IPS-NIHi11 (cell line): ENCODE results near the gene ABCG1.
"Not testable (repeated sequence)": the region's sequence is repeated elsewhere in the genome, so short reads cannot be mapped to it uniquely, and the experiment has no call there.

Experiments
- DNase-seq: peaks from one replicate; pipeline ENCODE4 v3.0.0; 2012; ENCODE audit warnings: mixed read lengths, low spot score

ABCG1 gene

DNA sequence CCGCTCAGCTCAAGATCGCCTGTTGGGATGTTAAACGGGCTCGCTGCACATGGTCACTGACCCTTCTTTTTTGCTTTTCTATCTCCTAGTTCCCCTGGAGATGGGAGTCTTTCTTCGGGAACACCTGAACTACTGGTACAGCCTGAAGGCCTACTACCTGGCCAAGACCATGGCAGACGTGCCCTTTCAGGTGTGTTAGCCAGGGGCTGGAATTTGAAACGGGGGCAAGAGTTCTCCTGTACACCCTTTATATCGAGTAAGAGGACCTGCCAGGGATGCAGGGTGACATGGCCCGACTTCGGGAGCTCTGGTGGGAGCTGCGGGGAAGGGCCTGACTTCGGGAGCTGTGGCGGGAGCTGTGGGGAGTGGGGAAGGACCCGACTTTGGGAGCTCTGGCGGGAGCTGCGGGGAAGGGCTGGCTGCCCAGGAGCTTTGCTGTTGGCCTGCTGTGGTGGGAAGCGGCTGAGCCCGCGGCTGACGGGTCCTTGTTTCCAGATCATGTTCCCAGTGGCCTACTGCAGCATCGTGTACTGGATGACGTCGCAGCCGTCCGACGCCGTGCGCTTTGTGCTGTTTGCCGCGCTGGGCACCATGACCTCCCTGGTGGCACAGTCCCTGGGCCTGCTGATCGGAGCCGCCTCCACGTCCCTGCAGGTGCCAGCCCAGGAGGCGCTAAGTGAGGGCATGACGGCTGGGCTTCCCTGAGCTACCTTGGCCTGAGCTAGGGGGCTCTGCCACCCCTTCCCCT is 72.2 kb downstream of the ABCG1 start:
- DNase-seq, result peak; percentile 35

DNA sequence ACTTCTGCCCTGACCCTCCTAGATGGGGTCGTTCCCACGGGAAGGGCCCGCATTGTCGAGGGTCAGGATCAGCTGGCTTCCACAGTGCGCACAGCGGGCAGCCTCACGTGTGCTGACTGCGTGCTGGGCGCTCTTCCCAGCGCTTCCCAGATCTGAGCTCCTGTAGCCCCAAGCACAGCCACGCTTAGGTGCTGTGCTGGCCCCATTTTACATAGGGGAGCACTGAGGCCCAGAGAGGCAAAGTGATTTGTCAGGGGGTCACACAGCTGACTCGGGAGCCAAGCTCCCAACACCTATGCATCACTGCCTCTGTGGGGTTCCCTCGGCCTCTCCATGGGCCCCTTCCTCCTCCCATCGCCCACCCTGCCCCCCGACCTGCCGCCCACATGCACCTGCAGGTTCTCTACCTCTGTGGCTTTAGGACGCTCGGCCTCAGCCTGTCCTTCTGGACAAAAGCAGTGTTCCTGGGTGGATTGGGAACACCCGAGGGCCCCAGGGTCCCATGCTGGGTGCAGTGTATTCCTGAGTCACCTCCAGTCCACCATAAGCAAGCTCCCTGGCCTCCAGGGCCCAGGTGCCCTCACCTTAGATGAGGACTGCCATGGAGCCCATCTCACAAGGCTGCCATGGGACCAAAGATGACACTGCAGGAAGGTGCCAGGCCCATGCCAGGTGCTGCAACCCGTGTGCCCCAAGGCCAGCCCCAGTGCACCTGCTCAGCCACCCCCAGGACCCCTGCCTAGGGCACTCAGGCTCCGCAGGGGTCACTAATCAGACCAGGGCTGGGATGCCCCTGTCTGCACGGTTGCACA is 73.0 kb downstream of the ABCG1 start:
- DNase-seq, result no peak

DNA sequence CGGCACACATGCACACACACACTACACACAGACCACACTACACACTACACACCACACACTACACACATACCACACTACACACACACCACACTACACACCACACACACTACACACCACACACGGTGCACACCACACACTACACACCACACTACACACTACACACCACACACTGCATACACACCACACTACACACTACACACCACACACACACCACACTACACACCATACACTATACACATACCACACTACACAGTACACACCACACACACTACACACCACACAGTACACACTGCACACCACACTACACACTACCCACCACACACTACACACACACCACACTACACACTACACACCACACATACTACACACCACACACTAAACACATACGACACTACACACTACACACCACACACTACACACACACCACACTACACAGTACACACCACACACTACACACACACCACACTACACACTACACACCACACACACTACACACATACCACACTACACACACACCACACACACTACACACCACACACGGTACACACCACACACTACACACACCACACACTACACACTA is 73.7 kb downstream of the ABCG1 start:
- not testable (repeated sequence) for DNase-seq

DNA sequence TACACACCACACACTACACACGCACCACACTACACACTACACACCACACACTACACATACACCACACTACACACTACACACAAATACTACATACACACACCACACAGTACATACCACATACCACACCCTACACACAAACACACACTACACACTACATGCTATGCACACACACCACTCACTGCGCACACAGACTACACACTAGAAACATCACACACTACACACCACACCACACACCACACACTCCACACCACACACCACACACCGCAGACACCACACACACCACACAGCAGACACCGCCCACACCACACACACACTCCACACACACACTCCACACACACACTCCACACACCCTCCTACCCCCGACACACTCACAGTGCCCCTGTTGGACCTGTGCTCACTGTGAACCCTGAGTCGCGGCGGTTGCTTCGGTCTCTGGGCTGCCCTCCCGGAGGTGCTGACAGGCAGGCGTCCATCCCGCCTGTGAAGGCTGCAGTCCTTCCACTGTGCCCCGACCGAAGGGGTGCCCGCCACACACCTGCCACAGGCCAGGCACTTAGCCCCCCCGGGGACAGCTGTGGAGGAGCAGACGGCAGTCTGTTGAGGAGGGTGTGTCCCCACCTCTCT is 74.8 kb downstream of the ABCG1 start:
- no peak for DNase-seq

DNA sequence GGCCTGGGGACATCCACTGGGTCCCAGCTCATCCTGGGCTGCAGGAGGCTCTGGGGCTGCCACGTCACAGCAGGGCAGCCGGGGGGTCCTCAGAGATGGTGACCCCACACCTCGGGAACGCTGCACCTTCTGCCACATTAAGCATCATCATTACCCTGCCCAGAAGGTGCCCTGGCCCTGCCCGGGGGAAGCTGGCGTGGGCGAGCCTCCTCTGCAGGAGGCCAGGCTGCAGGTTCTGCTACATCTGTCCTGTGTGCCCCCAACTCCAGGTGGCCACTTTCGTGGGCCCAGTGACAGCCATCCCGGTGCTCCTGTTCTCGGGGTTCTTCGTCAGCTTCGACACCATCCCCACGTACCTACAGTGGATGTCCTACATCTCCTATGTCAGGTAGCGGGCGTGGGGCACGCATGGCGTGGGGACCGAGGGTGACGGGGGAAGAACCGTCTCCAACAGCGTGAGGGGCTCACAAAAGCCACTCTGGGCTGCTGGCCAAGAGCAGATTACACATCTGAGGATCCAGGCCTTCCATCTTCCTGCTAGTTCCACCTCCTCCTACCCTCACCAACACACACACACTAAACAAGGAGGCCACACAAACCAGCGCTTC is 75.4 kb downstream of the ABCG1 start:
- no peak for DNase-seq

DNA sequence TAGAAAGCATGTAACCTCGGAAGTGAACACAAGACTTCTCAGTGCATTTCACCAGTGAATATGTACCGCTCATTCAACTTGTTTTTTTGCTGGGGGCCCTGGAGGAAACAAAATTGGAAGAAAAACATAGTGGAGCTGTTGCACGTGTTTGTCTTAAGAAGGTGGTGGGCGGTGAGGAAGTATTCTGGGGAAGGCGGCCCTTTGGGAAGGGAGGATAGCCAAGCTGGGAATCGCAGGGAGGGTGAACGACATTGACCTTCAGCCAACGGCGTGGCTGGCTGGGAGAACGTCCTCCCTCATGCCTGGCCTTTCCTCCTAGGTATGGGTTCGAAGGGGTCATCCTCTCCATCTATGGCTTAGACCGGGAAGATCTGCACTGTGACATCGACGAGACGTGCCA is 76.9 kb downstream of the ABCG1 start:
- DNase-seq, result no peak

DNA sequence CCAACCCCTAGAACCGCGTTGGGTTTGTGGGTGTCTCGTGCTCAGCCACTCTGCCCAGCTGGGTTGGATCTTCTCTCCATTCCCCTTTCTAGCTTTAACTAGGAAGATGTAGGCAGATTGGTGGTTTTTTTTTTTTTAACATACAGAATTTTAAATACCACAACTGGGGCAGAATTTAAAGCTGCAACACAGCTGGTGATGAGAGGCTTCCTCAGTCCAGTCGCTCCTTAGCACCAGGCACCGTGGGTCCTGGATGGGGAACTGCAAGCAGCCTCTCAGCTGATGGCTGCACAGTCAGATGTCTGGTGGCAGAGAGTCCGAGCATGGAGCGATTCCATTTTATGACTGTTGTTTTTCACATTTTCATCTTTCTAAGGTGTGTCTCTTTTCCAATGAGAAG is 77.6 kb downstream of the ABCG1 start:
- no peak for DNase-seq

DNA sequence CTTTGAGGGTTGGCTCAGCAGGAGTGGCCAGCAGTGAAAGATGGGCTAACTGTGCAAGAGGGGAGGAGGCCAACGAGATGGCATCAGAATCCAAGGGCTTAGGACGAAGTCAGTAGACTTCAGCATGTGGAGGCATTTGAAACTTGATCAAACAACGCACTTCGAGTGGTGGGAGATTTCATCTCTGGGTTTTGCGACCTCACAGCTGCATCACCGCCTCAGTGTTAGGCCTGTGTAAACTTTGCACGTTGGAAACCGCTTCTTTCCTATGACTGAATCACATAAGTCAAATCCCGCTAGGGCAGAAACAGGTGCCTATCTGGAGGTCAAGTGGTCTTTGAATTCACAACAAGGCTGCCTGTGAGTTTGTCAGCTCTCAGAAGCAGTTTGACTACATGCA is 78.4 kb downstream of the ABCG1 start:
- DNase-seq, result no peak

DNA sequence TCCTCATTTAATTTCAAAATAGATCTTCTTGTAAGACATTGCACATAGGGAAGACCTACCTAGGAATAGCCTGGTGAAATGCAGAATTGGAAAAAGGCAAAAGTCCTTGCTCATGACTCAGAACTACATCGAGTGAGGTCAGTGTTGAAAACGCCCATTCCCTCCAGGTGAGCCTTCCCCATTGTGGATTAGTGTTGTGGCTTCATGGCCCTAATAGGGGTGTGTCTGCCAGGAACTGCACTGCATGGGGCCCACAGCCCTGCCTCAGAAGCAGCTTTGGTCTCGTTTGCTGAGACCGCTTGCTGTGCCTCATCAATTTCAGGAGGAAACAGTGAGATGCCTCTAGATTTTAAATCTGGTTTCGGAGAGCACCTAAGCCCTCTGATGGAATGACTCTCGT is 79.3 kb downstream of the ABCG1 start:
- peak; percentile 73 for DNase-seq

DNA sequence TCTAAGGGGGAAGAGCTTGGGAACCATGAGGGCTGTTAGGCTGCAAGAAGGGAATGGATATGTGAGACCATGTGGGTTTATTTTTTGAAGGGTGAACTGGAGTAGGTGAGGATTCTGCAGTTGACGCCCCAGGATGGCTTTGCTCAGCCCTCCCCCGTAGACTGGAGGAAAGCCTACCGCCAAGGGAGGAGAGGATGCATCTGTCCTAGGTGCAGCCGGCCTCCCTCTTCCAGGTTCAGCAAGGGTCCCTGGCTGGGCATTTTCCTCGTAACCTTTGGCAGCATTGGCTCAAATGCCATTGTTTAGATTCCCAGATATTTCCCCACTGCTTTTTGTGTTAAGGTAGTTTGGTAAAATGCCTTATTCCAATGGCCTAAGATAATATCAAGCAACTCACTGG is 79.7 kb downstream of the ABCG1 start:
- no peak for DNase-seq

DNA sequence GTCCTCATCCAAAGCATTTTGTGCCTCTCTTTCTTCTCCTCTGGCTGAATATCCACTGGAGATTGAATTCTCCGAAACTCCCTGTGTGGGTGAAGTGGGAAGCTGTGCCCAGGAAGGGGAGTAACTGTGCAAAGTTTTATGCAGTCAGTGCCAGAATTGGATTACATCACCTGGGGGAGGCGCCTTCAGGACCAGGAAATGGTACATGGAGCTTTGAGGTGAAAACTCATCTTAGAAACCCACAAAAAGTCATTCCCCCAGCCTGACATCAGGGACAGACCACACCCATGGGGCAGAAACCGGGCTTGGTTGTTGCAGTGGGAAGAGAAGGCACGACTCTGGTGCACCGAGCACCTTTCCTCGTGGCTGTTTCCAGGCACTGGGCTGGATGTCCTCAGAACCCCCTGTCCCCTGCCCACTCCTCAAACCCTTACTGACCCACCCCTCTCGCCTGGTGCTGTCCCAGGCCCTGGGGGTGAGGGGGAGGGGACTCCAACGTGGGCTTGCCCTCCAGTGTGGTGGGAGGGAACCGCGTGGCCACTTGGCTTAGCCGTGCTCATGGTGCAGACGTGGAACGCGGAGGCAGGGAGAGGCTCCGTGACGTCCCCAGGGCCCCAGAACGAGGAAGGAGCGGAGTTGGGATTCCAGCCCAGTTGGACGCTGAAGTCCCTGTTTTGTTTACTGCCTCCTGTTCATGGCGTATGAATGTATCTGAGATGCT is 80.5 kb downstream of the ABCG1 start:
- no peak for DNase-seq

DNA sequence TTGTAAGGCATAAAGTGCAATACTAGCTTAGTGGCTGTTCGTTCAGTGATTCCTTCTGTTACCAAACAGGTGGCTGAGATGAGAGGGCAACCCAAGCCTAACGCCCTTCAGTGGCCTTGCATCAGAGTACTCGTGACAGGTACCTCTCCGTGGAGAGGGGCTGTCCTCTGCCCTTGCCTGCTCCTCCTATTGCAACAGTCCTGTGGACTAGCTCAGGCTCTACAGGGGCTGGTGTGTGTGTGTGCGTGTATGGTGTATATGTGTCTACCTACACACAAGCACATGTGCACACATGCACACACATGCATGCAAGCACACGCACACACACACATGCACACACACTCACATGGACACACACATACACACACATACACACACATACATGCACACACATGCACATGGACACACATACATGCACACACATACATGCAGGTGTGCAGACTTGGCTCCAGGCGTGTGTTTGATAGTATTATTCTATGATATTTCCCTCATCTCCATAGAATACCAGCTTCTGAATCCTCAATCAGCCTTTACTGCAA is 81.2 kb downstream of the ABCG1 start:
- DNase-seq, result no peak

DNA sequence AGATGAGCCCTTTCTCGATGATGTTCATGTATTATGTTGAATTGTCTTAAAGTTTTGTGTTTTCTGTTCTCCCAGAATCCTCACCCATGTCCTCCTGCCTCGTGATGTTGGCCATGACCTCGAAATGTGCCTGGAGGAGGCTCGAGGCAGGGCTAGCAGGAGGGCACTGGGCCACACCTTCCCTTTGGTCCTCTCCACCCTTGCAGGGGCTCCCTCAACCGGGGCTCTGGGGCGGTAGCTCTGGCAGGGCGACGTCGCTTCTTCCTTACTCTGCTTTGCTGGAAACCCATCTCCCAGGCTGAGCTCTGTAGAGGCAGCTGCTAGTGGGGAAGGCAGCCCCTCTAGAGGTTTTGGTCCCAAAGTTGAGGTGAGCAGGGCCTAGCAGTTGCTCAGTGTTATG is 82.0 kb downstream of the ABCG1 start:
- no peak for DNase-seq

DNA sequence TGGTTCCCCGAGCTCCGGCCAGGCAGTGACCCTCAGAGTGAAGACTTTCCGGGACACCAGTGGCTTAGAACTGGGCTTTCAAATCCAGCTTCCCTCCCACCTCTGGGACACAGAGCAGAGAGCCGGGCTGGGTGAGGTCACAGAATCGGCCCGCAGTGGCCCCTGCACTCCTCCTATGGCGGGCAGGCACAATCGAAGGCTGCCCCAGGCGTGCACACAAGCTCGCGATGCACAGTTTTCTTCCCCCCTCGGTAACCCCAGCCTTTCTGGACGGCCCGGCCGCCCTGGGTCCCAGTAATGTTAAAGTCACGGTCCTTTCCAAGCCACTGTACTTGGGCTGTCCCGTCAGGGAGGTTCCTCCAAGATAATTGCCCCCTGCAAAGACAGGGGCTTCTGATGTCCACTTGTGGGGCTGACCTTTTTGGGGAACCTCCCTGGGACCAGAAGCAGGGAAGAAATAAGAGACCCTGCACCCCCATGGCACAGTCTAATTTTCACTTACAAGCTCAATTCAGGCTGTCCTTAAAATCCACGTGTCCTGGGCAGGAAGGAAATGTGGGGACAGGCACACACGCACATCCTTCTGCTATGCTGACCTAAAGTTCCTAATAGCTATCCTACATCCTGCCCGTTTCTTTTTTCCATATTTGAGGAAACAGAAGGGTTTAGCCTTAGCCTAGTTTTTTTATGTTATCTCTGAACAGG is 82.6 kb downstream of the ABCG1 start:
- no peak for DNase-seq

DNA sequence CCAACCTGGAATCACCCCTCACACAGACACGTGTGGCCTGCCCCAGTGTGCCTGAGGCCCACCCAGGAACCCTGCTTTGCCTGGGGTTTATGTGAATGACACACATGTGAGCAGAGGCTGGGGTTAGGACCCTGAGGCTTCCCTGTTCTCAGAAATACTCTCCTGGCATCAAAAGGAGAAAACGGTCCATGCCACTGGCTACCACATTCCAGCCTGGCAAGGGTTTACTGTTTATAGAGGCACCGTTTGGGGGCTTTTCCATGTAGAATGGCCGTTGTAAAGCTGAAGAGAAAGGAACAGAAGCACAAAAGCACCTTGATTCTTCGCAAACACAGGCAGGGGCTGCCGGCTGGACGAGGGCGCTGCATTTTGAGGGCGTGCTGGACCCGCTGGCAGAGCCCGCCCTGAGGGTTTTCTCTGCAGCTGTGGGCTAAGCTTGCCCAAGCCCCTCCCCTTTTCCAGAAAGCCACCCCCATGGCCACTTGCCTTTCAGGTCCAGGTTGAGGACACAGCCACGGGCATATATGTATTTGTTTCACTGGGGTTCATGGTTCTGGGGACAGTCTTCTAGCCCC is 83.2 kb downstream of the ABCG1 start:
- no peak for DNase-seq

DNA sequence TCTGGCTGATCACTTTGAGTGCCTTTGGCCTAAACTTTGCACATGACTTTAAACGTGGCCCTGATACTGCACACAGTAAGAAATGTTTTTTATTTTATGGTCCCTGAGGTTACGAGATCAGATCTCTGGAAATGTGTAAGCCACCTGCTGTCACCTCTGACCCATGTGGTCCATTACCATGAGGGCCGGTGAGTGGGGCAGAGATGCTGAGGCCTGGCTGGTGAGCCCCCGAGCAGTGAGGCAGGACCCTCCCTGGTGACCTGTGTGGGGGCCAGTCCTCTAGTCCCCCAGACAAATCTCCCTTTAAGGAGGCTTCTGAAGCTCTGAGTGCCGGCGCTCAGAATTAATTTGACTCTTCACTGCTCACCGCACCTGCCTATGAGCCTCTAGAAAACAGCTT is 83.9 kb downstream of the ABCG1 start:
- DNase-seq, result no peak

DNA sequence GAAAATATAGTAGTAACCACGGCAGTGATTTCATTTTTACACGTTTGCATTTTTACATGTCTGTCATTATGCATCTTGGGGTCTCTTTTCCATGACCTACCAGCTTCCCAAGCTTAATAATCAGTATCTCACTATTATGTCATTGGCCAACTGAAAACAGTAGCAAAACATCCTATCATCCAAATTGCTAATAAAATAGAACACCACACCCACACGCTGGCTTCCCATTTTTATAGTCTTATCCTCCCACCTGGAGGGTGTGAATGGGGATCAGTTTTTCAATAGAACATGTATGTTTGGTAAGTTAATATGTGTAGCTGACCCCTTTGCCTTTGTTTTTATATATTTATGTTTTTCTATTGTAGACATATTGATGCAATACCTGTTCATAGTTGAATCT is 84.5 kb downstream of the ABCG1 start:
- no peak for DNase-seq

DNA sequence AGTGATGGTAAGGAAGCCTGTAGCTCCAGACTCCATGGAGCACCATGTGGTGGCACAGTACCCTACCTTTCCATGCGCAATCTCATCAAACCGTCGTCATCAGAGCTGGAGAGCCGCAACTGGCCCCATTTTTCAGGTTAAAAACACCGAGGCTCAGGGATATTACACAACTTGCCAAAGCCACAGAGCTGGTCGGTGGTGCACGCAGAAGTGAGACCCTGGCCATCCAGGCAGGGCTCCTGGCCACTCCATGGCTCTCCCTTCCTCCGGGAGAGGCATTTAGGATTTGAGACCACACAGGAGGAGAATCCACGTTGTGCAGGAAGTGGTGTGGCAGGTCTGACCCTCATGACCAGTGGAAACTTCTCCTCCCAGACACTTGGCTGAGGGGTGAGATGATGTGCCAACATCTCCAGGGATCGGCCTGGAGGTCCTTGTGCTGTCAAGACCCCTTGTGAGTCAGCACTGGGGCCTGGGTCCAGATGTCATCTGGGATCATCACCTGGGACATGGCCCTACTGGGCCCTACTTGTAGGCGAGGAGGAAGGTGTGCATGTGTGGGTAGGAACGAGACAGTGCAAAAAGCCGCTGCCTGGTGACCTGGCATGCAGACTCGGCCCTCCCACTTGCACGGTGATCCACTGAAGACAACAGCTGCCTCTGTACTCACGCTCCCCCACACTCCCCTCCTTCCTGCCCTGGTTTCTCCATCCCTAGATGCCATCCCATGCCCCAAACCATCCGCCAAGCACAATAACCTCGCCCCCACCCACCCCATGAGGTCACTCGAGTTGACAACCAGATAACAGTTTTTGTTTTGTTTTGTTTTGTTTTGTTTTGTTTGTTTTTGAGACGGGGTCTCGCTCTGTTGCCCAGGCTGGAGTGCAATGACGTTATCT is 85.9 kb downstream of the ABCG1 start:
- DNase-seq, result no peak

DNA sequence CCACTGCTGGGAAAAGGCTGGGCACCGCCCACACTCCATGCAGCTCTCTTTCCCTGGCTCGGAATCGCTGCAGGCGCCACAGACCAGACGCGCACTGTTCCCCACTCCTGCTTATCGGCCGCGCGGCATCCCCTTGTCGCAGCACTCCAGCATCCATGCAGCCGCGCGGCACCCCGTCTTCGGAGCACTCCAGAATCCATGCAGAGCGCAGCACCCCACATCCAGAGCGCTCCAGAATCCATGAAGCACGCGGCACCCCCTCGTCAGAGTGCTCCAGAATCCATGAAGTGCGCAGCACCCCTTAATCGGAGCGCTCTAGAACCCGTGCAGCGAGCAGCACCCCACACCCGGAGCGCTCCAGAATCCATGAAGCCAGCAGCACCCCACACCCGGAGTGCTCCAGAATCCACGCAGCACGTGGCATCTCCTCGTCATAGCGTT is 86.8 kb downstream of the ABCG1 start:
- DNase-seq, result no peak
